Measurements from ENCODE around the gene HDHD3.
"Not testable (repeated sequence)": the region's sequence is repeated elsewhere in the genome, so short reads cannot be mapped to it uniquely, and the experiment has no call there.

HDHD3 gene

GRCh38 chr9:113391917-113392316, 15.1 kb upstream of the HDHD3 start:
- DNase-seq = no peak

DNA sequence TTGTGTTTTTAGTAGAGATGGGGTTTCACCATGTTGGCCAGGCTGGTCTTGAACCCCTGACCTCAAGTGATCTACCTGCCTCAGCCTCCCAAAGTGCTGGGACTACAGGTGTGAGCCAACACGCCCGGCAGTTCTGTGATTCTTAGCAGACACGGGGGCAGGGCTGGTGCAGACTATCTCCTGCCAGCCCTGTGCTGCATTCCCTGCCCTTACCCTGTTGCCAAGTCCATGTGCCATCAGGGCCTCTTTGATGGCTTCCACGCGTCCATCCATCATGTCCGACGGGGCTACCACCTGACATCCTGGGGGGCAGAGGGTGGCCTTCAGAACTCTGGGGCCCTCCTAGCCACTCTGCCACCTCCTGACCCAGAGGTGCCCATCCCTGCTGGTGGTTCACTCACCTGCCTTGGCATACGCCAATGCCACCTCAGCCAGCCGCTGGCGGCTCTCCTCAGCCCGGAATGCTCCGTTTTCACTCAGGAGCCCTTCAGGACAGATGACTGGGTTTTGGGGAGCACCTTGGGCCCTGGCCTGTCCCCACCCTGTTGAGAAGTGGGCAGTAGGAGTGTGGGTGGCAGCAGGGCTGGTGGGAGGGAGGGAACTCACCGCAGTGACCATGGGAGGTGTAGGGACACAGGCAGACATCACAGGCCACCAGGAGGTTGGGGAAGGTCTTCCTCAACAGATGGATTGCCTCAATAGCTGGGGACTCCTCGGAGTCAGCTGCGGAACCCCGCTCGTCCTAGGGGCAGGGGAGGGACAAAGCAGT, 13.6 kb upstream of the HDHD3 start:
- DNase-seq = no peak

- no peak for DNase-seq
Measured at GRCh38 chr9:113389451-113389850, 12.7 kb upstream of the HDHD3 start.

GRCh38 chr9:113388833-113389232, 12.0 kb upstream of the HDHD3 start:
- no peak for DNase-seq

GRCh38 chr9:113387560-113388230, 10.9 kb upstream of the HDHD3 start:
- no peak for DNase-seq

- DNase-seq = no peak
Measured at GRCh38 chr9:113386571-113387393, 10.0 kb upstream of the HDHD3 start.

DNA sequence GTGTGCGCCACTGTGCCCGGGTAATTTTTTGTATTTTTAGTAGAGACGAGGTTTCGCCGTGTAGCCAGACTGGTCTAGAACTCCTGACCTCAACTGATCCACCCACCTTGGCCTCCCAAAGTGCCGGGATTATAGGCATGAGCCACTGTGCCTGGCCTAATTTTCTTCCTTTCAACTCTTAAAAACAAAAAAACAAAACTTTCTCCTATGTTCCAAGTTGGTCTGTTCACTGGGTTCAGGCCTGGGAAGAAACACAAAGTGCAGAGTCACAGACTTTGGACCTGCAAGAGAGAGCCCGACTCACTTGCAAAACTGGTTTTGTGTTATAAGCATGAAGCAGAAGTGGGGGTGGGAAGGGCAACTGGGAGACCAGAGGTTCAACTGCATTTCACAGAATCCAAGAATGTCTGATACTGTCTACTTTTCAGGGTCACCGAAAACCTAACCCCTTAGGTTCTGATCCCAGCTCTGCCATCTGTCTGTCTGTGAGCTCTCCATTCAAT, 5.2 kb upstream of the HDHD3 start:
- no peak for DNase-seq

DNA sequence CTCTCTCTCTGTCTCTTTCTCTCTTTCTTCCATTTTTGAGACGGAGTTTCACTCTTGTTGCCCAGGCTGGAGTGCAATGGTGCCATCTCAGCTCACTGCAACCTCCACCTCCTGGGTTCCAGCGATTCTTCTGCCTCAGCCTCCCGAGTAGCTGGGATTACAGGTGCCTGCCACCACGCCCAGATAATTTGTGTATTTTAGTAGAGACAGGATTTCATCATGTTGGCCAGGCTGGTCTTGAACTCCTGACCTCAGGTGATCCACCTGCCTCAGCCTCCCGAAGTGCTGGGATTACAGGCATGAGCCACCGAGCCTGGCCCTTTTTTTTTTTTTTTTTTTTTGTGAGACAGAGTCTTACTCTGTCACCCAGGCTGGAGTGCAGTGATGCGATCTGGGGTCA, 4.7 kb upstream of the HDHD3 start:
- DNase-seq = not testable (repeated sequence)

DNA sequence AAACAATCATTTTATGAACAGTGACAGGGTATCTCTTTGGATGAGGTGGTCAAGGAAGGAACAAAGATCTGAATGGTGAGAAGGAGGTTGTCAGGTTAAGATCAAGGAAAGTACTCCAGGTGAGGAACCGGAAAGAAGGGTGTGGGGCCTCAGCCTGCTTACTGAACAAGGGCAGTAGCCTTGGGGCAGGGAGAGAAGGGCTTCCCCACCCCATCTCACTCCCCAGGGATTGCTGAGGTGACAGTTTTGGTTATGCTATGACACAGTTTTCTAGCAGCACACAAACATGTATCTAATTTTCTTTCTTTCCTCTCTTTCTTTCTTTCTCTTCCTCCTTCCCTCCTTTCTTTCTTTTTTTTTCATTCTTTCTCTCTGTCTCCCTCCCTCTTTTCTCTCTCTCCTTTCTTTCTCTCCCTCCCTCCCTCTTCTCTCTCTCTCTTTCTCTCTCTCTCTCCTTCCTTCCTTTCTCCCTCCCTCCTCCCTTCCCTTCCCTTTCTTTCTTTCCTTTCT, 4.1 kb upstream of the HDHD3 start:
- DNase-seq = no peak

DNA sequence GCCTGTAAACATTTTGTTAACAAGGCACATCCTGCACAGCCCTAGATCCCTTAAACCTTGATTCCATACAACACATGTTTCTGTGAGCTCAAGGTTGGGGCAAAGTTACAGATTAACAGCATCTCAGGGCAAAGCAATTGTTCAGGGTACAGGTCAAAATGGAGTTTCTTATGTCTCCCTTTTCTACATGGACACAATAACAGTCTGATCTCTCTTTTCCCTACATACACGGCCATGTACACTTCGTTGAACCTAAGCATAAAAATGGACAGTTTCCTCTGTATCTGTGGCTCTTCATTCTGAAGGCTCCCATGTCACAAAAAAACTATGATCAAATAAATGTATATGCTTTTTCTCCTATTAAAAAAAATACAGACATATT, 3.0 kb upstream of the HDHD3 start:
- not testable (repeated sequence) for DNase-seq

DNA sequence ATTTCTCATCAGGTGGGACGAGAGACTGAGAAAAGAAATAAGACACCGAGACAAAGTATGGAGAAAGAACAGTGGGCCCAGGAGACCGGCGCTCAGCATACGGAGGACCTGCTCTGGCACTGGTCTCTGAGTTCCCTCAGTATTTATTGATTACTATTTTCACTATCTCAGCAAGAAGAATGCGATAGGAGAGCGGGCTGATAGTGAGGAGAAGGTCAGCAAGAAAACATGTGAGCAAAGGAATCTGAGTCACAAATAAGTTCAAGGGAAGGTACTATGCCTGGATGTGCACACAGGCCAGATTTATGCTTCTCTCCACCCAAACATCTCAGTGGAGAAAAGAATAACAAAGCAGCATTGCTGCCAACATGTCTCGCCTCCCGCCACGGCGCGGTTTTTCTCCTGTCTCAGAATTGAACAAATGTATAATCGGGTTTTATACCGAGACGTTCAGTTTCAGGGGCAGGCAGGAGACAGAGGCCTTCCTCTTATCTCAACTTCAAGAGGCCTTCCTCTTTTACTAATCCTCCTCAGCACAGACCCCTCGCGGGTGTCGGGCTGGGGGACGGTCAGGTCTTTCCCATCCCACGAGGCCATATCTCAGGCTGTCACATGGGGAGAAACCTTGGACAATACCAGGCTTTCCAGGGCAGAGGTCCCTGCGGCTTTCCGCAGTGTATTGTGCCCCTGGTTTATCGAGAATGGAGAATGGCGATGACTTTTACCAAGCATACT, 2.5 kb upstream of the HDHD3 start:
- DNase-seq = not testable (repeated sequence)

- DNase-seq = no peak
Measured at GRCh38 chr9:113375057-113376023, 1.4 kb downstream of the HDHD3 start.

DNA sequence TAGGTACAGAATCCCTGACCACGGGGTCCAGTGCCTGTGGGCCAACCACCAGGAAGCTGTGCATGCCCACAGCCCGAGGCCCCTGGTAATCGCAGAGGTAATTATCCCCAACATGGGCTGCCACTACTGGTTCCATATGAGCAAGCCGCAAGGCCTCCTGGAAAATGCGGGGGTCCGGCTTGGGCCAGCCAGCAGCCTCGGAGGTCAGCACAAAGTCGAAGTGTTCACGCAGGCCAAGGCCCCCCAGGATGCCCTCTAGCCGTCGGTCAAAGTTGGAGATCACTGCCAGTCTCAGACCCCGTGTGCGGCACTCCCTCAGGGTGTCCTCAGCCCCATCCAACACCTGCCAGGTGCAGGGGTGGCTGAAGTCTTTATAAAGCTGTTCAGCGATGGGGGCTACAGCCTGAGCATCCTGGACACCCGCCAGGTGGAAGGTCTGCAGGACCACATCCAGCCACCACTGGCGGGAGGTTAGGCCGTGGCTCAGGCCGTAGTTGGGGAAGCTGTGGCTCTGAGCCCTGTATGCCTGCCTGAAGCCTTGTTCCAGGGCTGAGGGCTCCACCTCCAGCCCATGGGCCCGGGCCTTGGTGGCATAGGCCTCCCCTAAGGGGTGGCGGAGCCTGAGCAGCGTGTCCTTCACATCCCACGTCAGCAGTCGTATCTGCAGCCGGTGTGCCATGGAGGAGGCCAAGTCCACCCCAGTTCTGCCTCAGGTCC, 3.0 kb downstream of the HDHD3 start:
- no peak for DNase-seq

DNA sequence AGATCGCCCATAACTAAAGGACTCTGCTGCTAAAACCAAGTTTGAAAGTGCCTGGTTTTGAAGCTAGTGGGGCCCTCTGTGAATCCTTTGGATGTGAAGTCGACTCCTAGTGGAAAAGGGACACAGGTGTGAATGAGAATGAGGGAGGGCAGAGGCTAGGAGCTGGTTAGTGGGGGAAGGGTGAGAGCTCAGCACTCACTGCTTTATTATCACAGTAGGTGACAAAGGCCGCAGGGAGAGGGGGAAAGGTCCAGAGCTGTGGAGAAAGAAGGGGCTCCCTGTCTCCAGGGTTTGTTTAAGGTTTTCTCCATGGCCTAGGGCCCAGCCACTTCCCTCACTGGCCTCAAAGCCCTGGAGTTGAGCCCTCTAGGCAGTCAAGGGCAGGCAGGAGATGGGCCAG, 3.5 kb downstream of the HDHD3 start:
- no peak for DNase-seq

- DNase-seq = no peak
Measured at GRCh38 chr9:113372059-113372458, 4.7 kb downstream of the HDHD3 start.

GRCh38 chr9:113370806-113371325, 5.9 kb downstream of the HDHD3 start:
- DNase-seq = no peak

GRCh38 chr9:113369855-113370140, 7.0 kb downstream of the HDHD3 start:
- no peak for DNase-seq

DNA sequence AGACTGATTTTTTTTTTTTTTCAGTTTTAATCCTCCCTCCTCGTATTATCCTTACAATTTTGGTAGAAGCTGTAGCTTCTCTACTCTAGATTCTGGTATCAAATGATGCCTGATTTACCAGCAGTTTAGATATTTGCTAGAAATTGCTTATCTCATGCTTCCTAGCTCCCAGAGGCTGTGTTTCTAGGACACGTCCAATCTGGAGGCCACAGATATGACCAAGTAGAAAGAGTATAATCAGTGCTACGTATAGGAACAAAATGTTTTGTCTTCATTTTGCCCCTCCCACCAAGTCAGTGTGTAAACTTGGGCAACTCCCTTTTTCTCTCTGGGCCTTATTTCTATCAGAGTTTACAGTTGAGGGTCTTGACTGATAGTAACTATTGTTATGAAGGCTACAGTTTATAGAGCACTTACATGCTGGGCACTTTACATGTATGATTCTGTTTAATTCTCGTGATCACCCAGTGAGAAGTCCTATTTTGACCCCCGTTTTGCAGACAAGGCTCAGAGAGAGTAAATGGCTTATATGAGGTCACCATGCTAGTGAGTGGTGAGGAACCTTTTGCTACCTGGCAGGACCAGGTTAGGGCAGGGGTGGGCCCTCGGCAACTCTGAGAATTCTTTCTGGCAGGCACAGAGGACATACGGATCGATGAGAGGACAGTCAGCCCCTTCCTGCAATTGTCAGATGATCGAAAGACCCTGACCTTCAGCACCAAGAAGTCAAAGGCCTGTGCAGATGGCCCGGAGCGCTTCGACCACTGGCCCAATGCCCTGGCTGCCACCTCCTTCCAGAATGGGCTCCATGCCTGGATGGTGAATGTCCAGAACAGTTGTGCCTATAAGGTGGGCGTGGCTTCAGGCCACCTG, 7.6 kb downstream of the HDHD3 start:
- no peak for DNase-seq

DNA sequence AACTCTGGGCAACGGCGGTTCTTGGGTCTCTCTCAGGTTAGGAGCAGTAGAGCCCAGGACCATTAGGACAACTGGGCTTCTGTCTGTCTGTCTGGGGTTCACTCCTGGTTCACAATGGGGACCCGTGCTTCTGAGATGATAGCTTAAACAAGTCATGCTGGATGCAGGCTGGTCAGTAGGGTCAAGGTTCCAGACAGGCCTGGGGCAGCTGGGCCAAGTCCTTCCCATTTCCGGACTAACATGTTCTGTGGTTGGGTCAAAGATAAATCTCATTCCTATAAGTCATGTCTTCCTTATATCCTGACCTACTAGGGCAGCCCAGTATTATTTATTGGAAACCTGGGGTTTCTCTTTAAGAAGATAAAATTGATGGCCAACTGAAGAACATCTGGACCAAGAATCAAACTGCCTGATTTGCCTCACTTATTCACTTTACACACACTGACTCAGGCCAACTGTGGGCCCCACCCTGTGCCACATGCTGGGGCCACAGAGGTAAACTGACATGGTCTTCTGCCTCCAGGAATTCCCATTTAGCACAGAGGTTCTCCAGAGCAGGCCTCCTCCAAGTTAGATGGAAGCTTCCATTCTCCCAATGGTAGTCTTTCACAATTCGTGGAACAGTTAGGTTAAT, 8.3 kb downstream of the HDHD3 start:
- DNase-seq = no peak

All from right kidney (tissue), 1 donor.